NCI-H2196 (cell line): ENCODE measurements around the gene TBPL1.
"Not testable (repeated sequence)": the region's sequence is repeated elsewhere in the genome, so short reads cannot be mapped to it uniquely, and the experiment has no call there.

Source experiments
- DNase-seq: peaks from one replicate; lab custom pipeline; 2025; ENCODE audit not compliant: unreplicated experiment; lab: John Stamatoyannopoulos, UW

The TBPL1 gene

GRCh38 chr6:133973109-133973971 lies 20.3 kb downstream of the TBPL1 start:
- DNase-seq = peak; percentile 67

GRCh38 chr6:133977983-133978895 lies 25.2 kb downstream of the TBPL1 start:
- DNase-seq = no peak

GRCh38 chr6:133978896-133979240 lies 25.8 kb downstream of the TBPL1 start:
- no peak for DNase-seq

- DNase-seq = not testable (repeated sequence)
These were observed 26.4 kb downstream of the TBPL1 start for GRCh38 chr6:133979269-133979963.

- no peak for DNase-seq
These were observed 27.1 kb downstream of the TBPL1 start for GRCh38 chr6:133980168-133980567.

GRCh38 chr6:133983099-133983939 lies 30.3 kb downstream of the TBPL1 start:
- no peak for DNase-seq

- no peak for DNase-seq
These were observed 32.9 kb downstream of the TBPL1 start for GRCh38 chr6:133985970-133986369.

- no peak for DNase-seq
These were observed 33.9 kb downstream of the TBPL1 start for GRCh38 chr6:133986942-133987341.

- no peak for DNase-seq
These were observed 36.5 kb downstream of the TBPL1 start for GRCh38 chr6:133989525-133989924.

GRCh38 chr6:133990321-133990720 lies 37.3 kb downstream of the TBPL1 start:
- no peak for DNase-seq

GRCh38 chr6:133991096-133991593 lies 38.1 kb downstream of the TBPL1 start:
- peak; percentile 20 for DNase-seq

GRCh38 chr6:133992992-133993680 lies 40.1 kb downstream of the TBPL1 start:
- DNase-seq = no peak

- no peak for DNase-seq
These were observed 42.3 kb downstream of the TBPL1 start for GRCh38 chr6:133995296-133995695.

- DNase-seq = no peak
These were observed 42.7 kb downstream of the TBPL1 start for GRCh38 chr6:133995758-133996157.

GRCh38 chr6:133997267-133997666 lies 44.2 kb downstream of the TBPL1 start:
- no peak for DNase-seq

GRCh38 chr6:133999305-133999704 lies 46.3 kb downstream of the TBPL1 start:
- DNase-seq = no peak

GRCh38 chr6:134000443-134000842 lies 47.4 kb downstream of the TBPL1 start:
- DNase-seq = no peak

- no peak for DNase-seq
These were observed 49.8 kb downstream of the TBPL1 start for GRCh38 chr6:134002821-134003220.

GRCh38 chr6:134003542-134003951 lies 50.5 kb downstream of the TBPL1 start:
- peak; percentile 33 for DNase-seq

GRCh38 chr6:134004714-134005113 lies 51.7 kb downstream of the TBPL1 start:
- DNase-seq = no peak
